GM23248 (cell line): ENCODE measurements around the gene MPHOSPH8.
"Not testable (repeated sequence)": the region's sequence is repeated elsewhere in the genome, so short reads cannot be mapped to it uniquely, and the experiment has no call there.

ENCODE experiments used
- EZH2 ChIP-seq: fragments of 200-600 bp; sonication (generic); IDR thresholded peaks from 2 replicates; pipeline ENCODE4 v1.6.1; 2018; ENCODE audit warnings: antibody characterized with exemption, mild to moderate bottlenecking; ENCODE audit not compliant: insufficient read depth, poor library complexity, severe bottlenecking
- EZH2phosphoT487 ChIP-seq: fragments of 200-600 bp; sonication (generic); IDR thresholded peaks from 2 replicates; pipeline ENCODE4 v1.6.1; 2018; ENCODE audit warnings: antibody characterized with exemption, moderate library complexity, mild to moderate bottlenecking, low read depth; ENCODE audit not compliant: insufficient read depth

- TF ChIP-seq EZH2phosphoT487, result 0 out of 2 replicates have a peak, but pooled peaks have one; percentile 37
- TF ChIP-seq EZH2, result not testable (repeated sequence)
Measured at GRCh38 chr13:19701619-19702018, 68.2 kb downstream of the MPHOSPH8 start.
